DND-41 (cell line): Measurements from ENCODE around the gene RNF148.

Experiments used
- CTCF ChIP-seq: IDR thresholded peaks from 2 replicates; pipeline ENCODE4 v1.5.1; 2012; ENCODE audit warnings: borderline replicate concordance, low read length, moderate library complexity, mild to moderate bottlenecking; ENCODE audit not compliant: poor library complexity, severe bottlenecking; ENCODE audit errors: extremely low read depth
- EZH2 ChIP-seq: IDR thresholded peaks from 3 replicates; pipeline ENCODE4 v1.6.1; 2012; ENCODE audit warnings: borderline replicate concordance, low read depth, mild to moderate bottlenecking, moderate library complexity, low read length, inconsistent platforms; ENCODE audit not compliant: severe bottlenecking

- TF ChIP-seq CTCF (no peak), EZH2 (no peak)
Measured at GRCh38 chr7:122710916-122711315, 8.2 kb upstream of the RNF148 start.
